SW 1271 (cell line): ENCODE results near the gene EFCC1.

Source experiments
- DNase-seq, 2 experiments: peaks; one replicate each; lab custom pipeline; 2025; lab: John Stamatoyannopoulos, UW

The EFCC1 gene

GRCh38 chr3:129032716-129033115 is 31.6 kb downstream of the EFCC1 start:
- DNase-seq: no peak

GRCh38 chr3:129033151-129033550 is 32.0 kb downstream of the EFCC1 start:
- no peak for DNase-seq

- DNase-seq: no peak
These were observed 32.7 kb downstream of the EFCC1 start for GRCh38 chr3:129033633-129034321.

GRCh38 chr3:129034642-129035041 is 33.5 kb downstream of the EFCC1 start:
- peak in 1 of 2 experiments; percentile 4 for DNase-seq

GRCh38 chr3:129035360-129036221 is 34.5 kb downstream of the EFCC1 start:
- DNase-seq: no peak

GRCh38 chr3:129036222-129037092 is 35.4 kb downstream of the EFCC1 start:
- no peak for DNase-seq

GRCh38 chr3:129037093-129037419 is 36.0 kb downstream of the EFCC1 start:
- no peak for DNase-seq

GRCh38 chr3:129038121-129038855 is 37.2 kb downstream of the EFCC1 start:
- no peak for DNase-seq

DNA sequence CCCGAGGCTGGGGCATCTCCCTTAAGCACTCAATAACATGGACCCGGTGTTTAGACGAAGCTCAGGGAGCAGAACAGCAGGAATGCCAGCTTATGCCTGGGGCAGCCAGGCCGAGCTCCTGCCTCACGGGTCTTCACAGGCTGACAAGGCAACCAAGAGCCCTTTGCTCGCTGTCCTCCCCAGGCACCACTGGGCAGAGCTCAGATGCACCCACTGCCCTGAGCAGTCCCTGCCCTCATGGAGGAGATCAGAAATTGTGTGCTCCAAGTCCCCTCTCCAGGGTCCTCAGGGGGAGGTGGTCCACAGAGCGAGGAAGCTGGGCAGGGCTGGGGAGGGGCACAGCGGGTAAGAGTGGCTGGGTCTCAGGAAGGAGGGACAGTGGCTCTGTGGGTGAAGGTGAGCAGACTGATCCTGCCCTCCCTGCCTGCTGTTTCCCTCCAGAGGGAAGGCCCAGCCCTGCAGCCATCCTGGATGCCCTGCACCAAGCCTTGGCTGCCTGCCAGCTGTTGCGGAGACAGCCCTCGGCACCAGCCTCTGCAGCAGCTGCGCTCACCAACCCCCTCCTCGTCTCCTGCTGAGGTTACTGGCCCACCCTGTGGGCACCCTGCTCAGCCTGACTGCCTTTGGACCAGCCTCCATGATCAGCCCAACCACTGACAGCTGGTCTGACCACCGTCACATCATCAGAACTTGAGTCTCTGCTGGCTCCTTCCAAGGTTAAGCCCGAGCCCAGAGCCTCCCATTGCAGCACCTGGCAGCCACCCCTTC is 38.4 kb downstream of the EFCC1 start:
- DNase-seq: no peak

DNA sequence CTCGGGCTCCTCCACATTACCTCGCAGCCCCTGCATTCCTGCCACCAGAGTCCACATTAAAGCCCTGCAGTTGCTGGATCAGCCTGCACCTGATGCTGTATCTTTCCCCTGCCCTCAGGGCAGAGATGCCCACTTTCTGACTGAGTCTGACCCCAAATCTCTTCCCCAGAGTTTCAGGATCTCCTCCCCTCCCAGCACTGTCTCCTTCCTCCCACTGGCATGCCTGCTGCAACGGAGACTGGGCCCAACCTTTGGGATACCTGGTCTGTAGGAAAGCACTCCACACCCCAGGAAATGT is 38.9 kb downstream of the EFCC1 start:
- DNase-seq: no peak

DNA sequence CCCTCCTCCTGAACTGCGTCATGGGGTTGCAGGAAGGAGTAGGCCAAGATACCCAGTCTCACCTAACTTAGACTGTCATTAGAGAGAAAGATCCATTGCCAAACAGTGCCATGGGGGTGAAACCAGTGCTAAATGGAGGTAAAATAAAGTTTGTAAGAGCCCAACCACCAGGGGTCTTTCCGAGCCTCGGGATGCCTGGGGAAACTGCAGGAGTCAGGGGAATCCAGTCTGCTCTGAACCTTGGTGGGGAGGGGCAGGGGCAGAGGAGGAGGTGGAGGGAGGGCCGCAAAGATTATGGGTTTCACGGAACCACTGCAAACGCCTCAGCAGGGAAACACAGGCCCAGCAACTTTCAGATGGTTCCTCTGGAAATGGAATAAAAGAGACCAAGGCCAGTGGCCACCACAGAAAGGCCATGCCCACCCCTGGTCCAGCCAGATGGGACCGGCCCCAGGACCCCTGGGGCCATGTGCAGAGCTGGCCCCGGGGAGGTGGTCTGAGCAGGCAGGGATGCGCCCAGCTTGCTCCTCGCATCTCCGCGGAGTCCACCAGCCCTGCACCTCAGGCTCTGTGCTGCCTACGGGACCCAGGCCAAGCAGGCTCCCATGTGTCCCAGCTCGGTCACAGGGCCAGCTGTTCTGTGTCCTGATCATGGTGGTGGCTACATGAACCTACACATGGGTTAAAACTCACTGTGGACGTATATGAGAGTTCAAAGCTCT is 39.6 kb downstream of the EFCC1 start:
- no peak for DNase-seq

- no peak for DNase-seq
These were observed 44.6 kb downstream of the EFCC1 start for GRCh38 chr3:129045675-129046036.

- no peak for DNase-seq
These were observed 45.1 kb downstream of the EFCC1 start for GRCh38 chr3:129046037-129046731.

DNA sequence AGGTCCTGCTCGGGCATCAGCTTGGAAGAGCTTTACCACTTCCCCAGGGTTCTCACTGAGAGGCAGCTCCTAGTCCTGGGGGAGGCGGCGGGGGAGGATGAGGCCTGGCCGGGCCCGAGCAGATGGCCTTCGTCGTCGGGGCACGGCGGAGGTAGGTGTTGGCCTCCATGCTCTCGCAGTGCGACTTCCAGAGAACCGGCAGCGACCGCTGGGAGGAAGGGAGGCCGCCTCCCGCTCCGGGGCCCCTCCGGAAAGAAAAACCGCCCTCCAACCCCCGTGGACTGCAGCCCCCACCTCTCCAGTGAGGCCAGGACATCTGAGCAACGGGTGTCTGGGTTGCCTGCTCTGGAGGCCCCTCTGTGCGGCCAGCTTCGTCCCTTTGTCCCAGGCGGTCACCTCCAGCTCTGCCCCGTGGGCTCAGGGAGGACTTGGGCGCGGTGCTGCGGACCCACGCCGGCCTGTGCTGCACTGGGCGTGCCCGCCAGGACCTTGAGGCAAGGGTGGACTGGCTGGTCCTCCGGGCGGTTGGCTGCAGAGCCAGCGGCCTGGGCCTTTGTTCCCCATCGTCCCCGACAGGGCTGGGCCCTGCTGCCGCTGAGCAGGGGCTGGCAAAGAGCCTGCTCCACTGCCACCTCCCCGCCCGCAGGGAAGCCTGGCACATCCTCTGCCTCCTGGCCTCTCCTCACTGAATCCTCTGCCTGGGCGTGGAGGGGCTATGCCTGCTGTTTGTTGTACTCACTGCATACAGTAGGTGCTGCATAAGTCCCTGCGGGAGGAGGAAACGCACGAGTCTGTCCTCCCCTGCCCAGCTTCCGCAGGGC is 45.8 kb downstream of the EFCC1 start:
- DNase-seq: no peak

DNA sequence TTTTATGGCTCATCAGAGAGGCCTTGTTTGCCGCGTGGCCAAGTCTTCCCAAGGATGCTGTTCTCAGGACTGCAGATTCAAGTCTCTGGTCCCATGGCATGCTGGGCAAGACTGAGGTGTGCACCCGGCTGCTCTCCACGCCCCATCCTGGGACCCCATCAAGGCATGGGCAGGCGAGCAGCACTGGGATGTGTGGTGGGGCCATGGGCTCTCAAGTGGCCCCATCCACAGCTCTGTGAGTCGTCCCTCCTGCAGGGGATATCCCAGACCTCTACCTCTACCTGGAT is 46.4 kb downstream of the EFCC1 start:
- no peak for DNase-seq

GRCh38 chr3:129050556-129051295 is 49.6 kb downstream of the EFCC1 start:
- DNase-seq: no peak

GRCh38 chr3:129051871-129052340 is 50.8 kb downstream of the EFCC1 start:
- DNase-seq: no peak

GRCh38 chr3:129052675-129053074 is 51.6 kb downstream of the EFCC1 start:
- no peak for DNase-seq
